Upper lobe of left lung (tissue), 6 donors: ENCODE measurements around the gene GCSH. TPM values are rescaled to one million over a fixed set of nuclear protein-coding genes. Genes with fewer than 3 reads are reported as not detected.

Experiments used
- ATAC-seq, 2 donors: fragments of 200-7000 bp; cut with Tn5 transposase; one replicate each; pipeline ENCODE4 v1.9.1; 2022; ENCODE audit warnings: mild to moderate bottlenecking in 2 of 2, moderate library complexity in 2 of 2; ENCODE audit not compliant: low FRiP score in 2 of 2
- DNase-seq, 2 donors: peaks; one replicate each; pipeline ENCODE4 v3.0.0-alpha.2; 2019 to 2020
- H3K27ac ChIP-seq, 4 donors: fragments of 200-600 bp; sonication (generic); one replicate each; pipeline ENCODE4 v1.5.1; 2016 to 2019
- H3K27me3 ChIP-seq, 4 donors: fragments of 200-600 bp; sonication (generic); one replicate each; pipeline ENCODE4 v1.5.1; 2017 to 2019
- H3K36me3 ChIP-seq, 4 donors: fragments of 200-600 bp; sonication (generic); one replicate each; pipeline ENCODE4 v1.5.1; 2016 to 2019
- H3K4me1 ChIP-seq, 4 donors: fragments of 200-600 bp; sonication (generic); one replicate each; pipeline ENCODE4 v1.5.1; 2018 to 2019
- H3K4me3 ChIP-seq, 4 donors: fragments of 200-600 bp; sonication (generic); one replicate each; pipeline ENCODE4 v1.5.1; 2017 to 2019; ENCODE audit warnings: mild to moderate bottlenecking in 2 of 4, moderate library complexity in 1 of 4
- H3K9me3 ChIP-seq, 4 donors: fragments of 200-600 bp; sonication (generic); one replicate each; pipeline ENCODE4 v1.5.1; 2018 to 2019
- CTCF ChIP-seq, 6 experiments: fragments of 450-650 bp in 4 of 6; fragments of 200-600 bp in 2 of 6; sonication (generic) in 2 of 6; IDR thresholded peaks; one replicate each; pipeline ENCODE4 v1.5.1; 2016 to 2019; ENCODE audit warnings: antibody characterized with exemption in 6 of 6
- EP300 ChIP-seq, 4 donors: sonication (generic); formaldehyde crosslinking; IDR thresholded peaks; one replicate each; pipeline ENCODE4 v1.5.1; 2017; ENCODE audit warnings: antibody characterized with exemption in 4 of 4, control low read depth in 2 of 4
- POLR2A ChIP-seq, 4 donors: fragments of 450-650 bp; IDR thresholded peaks; one replicate each; pipeline ENCODE4 v1.5.1; 2016 to 2017; ENCODE audit warnings: antibody characterized with exemption in 4 of 4, mild to moderate bottlenecking in 2 of 4
- POLR2AphosphoS5 ChIP-seq, 2 donors: sonication (generic); formaldehyde crosslinking; IDR thresholded peaks; one replicate each; pipeline ENCODE4 v1.5.1; 2017; ENCODE audit warnings: antibody characterized with exemption in 2 of 2
- WGBS, 2 donors: methylation state at CpG; one replicate each; pipeline ENCODE4 v1.1.5; 2017 to 2018; 5-methylcytosine and 5-hydroxymethylcytosine counted together
- total RNA-seq, 6 donors: library from RNA; depleted of rRNA in 4 of 6; stranded (reverse); fragments of >200 nt in 4 of 6; gene quantifications; one replicate each; pipeline versions ENCODE4 v1.1.0 to v1.2.1, GENCODE V29; 2016 to 2021
- donor health status: DM: no; HTN: no; CAD: no; lungs with moderate emphysema.
- donor health status: DM: no; HTN: yes; CAD: no; lungs with severe emphysema.

Gene GCSH
- total RNA-seq, 6 donors from 2014 or later, result 6.2 to 16.9 (median 11.9) TPM

- WGBS, 2 donors, result 77 to 79% methylated on average over 9 of the region's 9 CpGs
- no peak overlapping the region for H3K27ac ChIP-seq
- no peaks in the 10 kb centered on the region for H3K9me3 ChIP-seq
- H3K4me1 ChIP-seq, result no peaks in the 10 kb centered on the region
- ATAC-seq, result no peak
- H3K27me3 ChIP-seq, result no peaks in the 10 kb centered on the region
- no peak overlapping the region for H3K4me3 ChIP-seq
- TF ChIP-seq CTCF (IDR thresholded peaks at IDR 0.05), result no peak
- no peak for TF ChIP-seq POLR2AphosphoS5 (IDR thresholded peaks at IDR 0.05)
- no peak for TF ChIP-seq EP300 (IDR thresholded peaks at IDR 0.05)
- TF ChIP-seq POLR2A (IDR thresholded peaks at IDR 0.05), result no peak
- H3K36me3 ChIP-seq, result no peaks in the 10 kb centered on the region
- no peak for DNase-seq
Measured at GRCh38 chr16:81138831-81139557, 42.8 kb upstream of the GCSH start.

GRCh38 chr16:81137754-81138153, 41.6 kb upstream of the GCSH start:
- Histone ChIP-seq H3K4me1 (no peaks in the 10 kb centered on the region), H3K36me3 (no peaks in the 10 kb centered on the region), H3K27ac (no peak overlapping the region), H3K27me3 (no peaks in the 10 kb centered on the region), H3K4me3 (no peak overlapping the region), H3K9me3 (no peaks in the 10 kb centered on the region)
- 71 to 79% methylated on average over 9 of the region's 9 CpGs for WGBS, 2 donors
- DNase-seq (no peak), ATAC-seq (peak in 1 of 2 donors; percentile 25)
- no peak for TF ChIP-seq CTCF (IDR thresholded peaks at IDR 0.05)
- no peak for TF ChIP-seq EP300 (IDR thresholded peaks at IDR 0.05)
- no peak for TF ChIP-seq POLR2AphosphoS5 (IDR thresholded peaks at IDR 0.05)
- no peak for TF ChIP-seq POLR2A (IDR thresholded peaks at IDR 0.05)

GRCh38 chr16:81136390-81137335, 40.5 kb upstream of the GCSH start:
- Histone ChIP-seq H3K27me3 (no peaks in the 10 kb centered on the region), H3K4me3 (no peak overlapping the region), H3K9me3 (no peaks in the 10 kb centered on the region), H3K27ac (no peak overlapping the region), H3K4me1 (no peaks in the 10 kb centered on the region), H3K36me3 (no peaks in the 10 kb centered on the region)
- no peak for ATAC-seq
- 59 to 61% methylated on average over 12 of the region's 12 CpGs for WGBS, 2 donors
- TF ChIP-seq EP300 (IDR thresholded peaks at IDR 0.05) (no peak), POLR2A (IDR thresholded peaks at IDR 0.05) (no peak), CTCF (IDR thresholded peaks at IDR 0.05) (no peak), POLR2AphosphoS5 (IDR thresholded peaks at IDR 0.05) (no peak)
- DNase-seq, result no peak

- Histone ChIP-seq H3K36me3 (no peaks in the 10 kb centered on the region), H3K9me3 (no peaks in the 10 kb centered on the region), H3K4me3 (no peak overlapping the region), H3K27me3 (no peaks in the 10 kb centered on the region), H3K27ac (no peak overlapping the region), H3K4me1 (no peaks in the 10 kb centered on the region)
- DNase-seq (no peak), ATAC-seq (no peak)
- WGBS, 2 donors, result 94 to 97% methylated on average over 5 to 6 of the region's 6 CpGs
- TF ChIP-seq POLR2AphosphoS5 (IDR thresholded peaks at IDR 0.05) (no peak), CTCF (IDR thresholded peaks at IDR 0.05) (no peak), POLR2A (IDR thresholded peaks at IDR 0.05) (no peak), EP300 (IDR thresholded peaks at IDR 0.05) (no peak)
Measured at GRCh38 chr16:81130126-81130525, 33.9 kb upstream of the GCSH start.
